Stimulated activated CD4-positive, alpha-beta T cell treated with anti-CD3 and anti-CD28 coated beads, TNF-alpha, amount 100 ng/mL, for 1 hour (primary cell): ENCODE measurements around the gene IQGAP2.
A peak's percentile ranks its signal among the peaks of the same experiment; 100 is the strongest.
"Not testable (repeated sequence)": the region's sequence is repeated elsewhere in the genome, so short reads cannot be mapped to it uniquely, and the experiment has no call there.

ENCODE experiments used
- DNase-seq, 3 donors: peaks; one replicate each; pipeline ENCODE4 v3.0.0-alpha.2; 2020; ENCODE audit warnings: low read depth in 3 of 3, low spot score in 1 of 3

IQGAP2 gene

GRCh38 chr5:76402886-76403765, at the start of gene IQGAP2:
IQGAP2 (plus strand) TSS chr5:76403285; CDS start chr5:76403546, 261 bp downstream.
- DNase-seq = peak; percentile 46 to 70 (median 65)

GRCh38 chr5:76356887-76357286, 46.2 kb upstream of the IQGAP2 start:
- no peak for DNase-seq

- DNase-seq = no peak
These were observed 39.5 kb upstream of the IQGAP2 start for GRCh38 chr5:76363352-76364225.

- no peak for DNase-seq
These were observed 38.9 kb upstream of the IQGAP2 start for GRCh38 chr5:76364226-76364589.

- no peak for DNase-seq
These were observed 37.5 kb upstream of the IQGAP2 start for GRCh38 chr5:76365561-76365960.

GRCh38 chr5:76366596-76366995, 36.5 kb upstream of the IQGAP2 start:
- no peak for DNase-seq

- no peak for DNase-seq
These were observed 35.3 kb upstream of the IQGAP2 start for GRCh38 chr5:76367623-76368371.

- DNase-seq = no peak
These were observed 34.1 kb upstream of the IQGAP2 start for GRCh38 chr5:76368941-76369340.

GRCh38 chr5:76369668-76370067, 33.4 kb upstream of the IQGAP2 start:
- DNase-seq = not testable (repeated sequence)

- no peak for DNase-seq
These were observed 31.1 kb upstream of the IQGAP2 start for GRCh38 chr5:76371960-76372322.

GRCh38 chr5:76372323-76373054, 30.6 kb upstream of the IQGAP2 start:
- no peak for DNase-seq

- no peak for DNase-seq
These were observed 26.8 kb upstream of the IQGAP2 start for GRCh38 chr5:76376148-76376865.

GRCh38 chr5:76376866-76377230, 26.2 kb upstream of the IQGAP2 start:
- DNase-seq = no peak

GRCh38 chr5:76378355-76378754, 24.7 kb upstream of the IQGAP2 start:
- no peak for DNase-seq

GRCh38 chr5:76379316-76379715, 23.8 kb upstream of the IQGAP2 start:
- no peak for DNase-seq

- no peak for DNase-seq
These were observed 23.2 kb upstream of the IQGAP2 start for GRCh38 chr5:76379855-76380254.

GRCh38 chr5:76380346-76381066, 22.6 kb upstream of the IQGAP2 start:
- DNase-seq = no peak

GRCh38 chr5:76383126-76383832, 19.8 kb upstream of the IQGAP2 start:
- no peak for DNase-seq

GRCh38 chr5:76384189-76384588, 18.9 kb upstream of the IQGAP2 start:
- DNase-seq = no peak
